HCT116 (cell line): ENCODE results near the gene ADRM1.

ENCODE experiments used
- POLR2A ChIP-seq: IDR thresholded peaks from 2 replicates; pipeline ENCODE4 v1.7.0; 2011; ENCODE audit warnings: borderline replicate concordance; ENCODE audit not compliant: insufficient read depth, insufficient read length; ENCODE audit errors: extremely low read depth
- TF ChIP-seq, protein P1 (sequence below), 3 experiments: fragments of 200-600 bp in 1 of 3; sonication (generic) in 1 of 3; IDR thresholded peaks in 2 of 3; conservative IDR thresholded peaks in 1 of 3; 2 replicates each; pipeline ENCODE4 v1.5.1; 2012 to 2017; ENCODE audit warnings: low read depth in 2 of 3, low read length in 2 of 3, antibody characterized with exemption in 1 of 3, borderline replicate concordance in 1 of 3, control low read depth in 1 of 3, mild to moderate bottlenecking in 1 of 3, mixed read lengths in 1 of 3, mixed run types in 1 of 3, moderate library complexity in 1 of 3; ENCODE audit not compliant: insufficient read depth in 1 of 3

GRCh38 chr20:62314711-62315302 is 12.0 kb downstream of the ADRM1 start:
- TF ChIP-seq, protein P1, sequence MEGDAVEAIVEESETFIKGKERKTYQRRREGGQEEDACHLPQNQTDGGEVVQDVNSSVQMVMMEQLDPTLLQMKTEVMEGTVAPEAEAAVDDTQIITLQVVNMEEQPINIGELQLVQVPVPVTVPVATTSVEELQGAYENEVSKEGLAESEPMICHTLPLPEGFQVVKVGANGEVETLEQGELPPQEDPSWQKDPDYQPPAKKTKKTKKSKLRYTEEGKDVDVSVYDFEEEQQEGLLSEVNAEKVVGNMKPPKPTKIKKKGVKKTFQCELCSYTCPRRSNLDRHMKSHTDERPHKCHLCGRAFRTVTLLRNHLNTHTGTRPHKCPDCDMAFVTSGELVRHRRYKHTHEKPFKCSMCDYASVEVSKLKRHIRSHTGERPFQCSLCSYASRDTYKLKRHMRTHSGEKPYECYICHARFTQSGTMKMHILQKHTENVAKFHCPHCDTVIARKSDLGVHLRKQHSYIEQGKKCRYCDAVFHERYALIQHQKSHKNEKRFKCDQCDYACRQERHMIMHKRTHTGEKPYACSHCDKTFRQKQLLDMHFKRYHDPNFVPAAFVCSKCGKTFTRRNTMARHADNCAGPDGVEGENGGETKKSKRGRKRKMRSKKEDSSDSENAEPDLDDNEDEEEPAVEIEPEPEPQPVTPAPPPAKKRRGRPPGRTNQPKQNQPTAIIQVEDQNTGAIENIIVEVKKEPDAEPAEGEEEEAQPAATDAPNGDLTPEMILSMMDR (IDR thresholded peaks at IDR 0.05 in 2 of 3, conservative IDR thresholded peaks at IDR 0.05 in 1 of 3; ENCODE audit: borderline replicate concordance in 1 of 3, insufficient read depth in 1 of 3, low read depth in 2 of 3, low read length in 2 of 3) = no peak
- TF ChIP-seq POLR2A = no peak
